ENCODE results near the gene WDR5.

DNA sequence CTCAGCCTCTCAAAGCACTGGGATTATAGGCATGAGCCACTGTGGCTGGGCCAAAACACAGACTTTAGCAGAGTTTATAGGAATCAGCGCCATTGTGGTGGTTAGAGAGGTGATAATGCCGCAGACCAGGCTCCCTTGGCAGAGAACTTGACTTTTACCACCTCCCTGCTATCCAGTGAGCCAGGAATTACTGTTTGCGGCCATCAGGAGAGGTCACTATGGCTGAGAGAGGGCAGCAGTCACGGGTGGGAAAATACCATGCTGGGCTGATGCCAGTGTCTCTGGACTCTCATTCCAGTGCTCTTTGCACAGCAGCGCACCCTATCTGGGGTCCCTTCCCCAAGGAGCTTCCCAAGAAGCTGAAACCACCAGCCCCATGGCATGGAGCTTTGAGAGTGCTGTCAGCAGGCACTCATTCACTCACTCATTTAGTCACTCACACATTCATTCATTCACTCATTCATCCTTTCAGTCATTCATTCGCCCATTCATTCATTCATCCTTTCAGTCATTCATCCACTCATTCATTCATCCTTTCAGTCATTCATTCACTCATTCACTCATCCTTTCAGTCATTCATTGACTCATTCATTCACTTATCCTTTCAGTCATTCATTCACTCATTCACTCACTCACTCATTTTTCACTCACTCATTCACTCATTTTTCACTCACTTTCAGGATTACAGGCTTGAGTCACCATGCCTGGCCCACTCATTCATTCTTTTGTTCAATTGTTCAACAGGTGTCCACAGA is 55.8 kb downstream of the WDR5 start:
- TF ChIP-seq EZH2 (IDR thresholded peaks at IDR 0.05; ENCODE audit: low read depth, unreplicated experiment) (no peak), STAT1 (IDR thresholded peaks at IDR 0.05; ENCODE audit: unreplicated experiment) (no peak), CREB1 (CRISPR knock-in tag; IDR thresholded peaks at IDR 0.05; ENCODE audit: low read depth) (no peak), POLR2AphosphoS5 (IDR thresholded peaks at IDR 0.05; ENCODE audit: low read depth) (no peak)
- TF ChIP-seq, protein P1, sequence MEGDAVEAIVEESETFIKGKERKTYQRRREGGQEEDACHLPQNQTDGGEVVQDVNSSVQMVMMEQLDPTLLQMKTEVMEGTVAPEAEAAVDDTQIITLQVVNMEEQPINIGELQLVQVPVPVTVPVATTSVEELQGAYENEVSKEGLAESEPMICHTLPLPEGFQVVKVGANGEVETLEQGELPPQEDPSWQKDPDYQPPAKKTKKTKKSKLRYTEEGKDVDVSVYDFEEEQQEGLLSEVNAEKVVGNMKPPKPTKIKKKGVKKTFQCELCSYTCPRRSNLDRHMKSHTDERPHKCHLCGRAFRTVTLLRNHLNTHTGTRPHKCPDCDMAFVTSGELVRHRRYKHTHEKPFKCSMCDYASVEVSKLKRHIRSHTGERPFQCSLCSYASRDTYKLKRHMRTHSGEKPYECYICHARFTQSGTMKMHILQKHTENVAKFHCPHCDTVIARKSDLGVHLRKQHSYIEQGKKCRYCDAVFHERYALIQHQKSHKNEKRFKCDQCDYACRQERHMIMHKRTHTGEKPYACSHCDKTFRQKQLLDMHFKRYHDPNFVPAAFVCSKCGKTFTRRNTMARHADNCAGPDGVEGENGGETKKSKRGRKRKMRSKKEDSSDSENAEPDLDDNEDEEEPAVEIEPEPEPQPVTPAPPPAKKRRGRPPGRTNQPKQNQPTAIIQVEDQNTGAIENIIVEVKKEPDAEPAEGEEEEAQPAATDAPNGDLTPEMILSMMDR (conservative IDR thresholded peaks at IDR 0.05; ENCODE audit: low read depth in 2 of 2): no peak
- TF ChIP-seq, protein P2, sequence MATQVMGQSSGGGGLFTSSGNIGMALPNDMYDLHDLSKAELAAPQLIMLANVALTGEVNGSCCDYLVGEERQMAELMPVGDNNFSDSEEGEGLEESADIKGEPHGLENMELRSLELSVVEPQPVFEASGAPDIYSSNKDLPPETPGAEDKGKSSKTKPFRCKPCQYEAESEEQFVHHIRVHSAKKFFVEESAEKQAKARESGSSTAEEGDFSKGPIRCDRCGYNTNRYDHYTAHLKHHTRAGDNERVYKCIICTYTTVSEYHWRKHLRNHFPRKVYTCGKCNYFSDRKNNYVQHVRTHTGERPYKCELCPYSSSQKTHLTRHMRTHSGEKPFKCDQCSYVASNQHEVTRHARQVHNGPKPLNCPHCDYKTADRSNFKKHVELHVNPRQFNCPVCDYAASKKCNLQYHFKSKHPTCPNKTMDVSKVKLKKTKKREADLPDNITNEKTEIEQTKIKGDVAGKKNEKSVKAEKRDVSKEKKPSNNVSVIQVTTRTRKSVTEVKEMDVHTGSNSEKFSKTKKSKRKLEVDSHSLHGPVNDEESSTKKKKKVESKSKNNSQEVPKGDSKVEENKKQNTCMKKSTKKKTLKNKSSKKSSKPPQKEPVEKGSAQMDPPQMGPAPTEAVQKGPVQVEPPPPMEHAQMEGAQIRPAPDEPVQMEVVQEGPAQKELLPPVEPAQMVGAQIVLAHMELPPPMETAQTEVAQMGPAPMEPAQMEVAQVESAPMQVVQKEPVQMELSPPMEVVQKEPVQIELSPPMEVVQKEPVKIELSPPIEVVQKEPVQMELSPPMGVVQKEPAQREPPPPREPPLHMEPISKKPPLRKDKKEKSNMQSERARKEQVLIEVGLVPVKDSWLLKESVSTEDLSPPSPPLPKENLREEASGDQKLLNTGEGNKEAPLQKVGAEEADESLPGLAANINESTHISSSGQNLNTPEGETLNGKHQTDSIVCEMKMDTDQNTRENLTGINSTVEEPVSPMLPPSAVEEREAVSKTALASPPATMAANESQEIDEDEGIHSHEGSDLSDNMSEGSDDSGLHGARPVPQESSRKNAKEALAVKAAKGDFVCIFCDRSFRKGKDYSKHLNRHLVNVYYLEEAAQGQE (IDR thresholded peaks at IDR 0.05; ENCODE audit: unreplicated experiment): no peak
